DMS 273 treated with DMSO at 0.1 percent for 48 hours (cell line): ENCODE data around the gene NKAP.
"Not testable (repeated sequence)": the region's sequence is repeated elsewhere in the genome, so short reads cannot be mapped to it uniquely, and the experiment has no call there.

Experiments
- DNase-seq: peaks from one replicate; lab custom pipeline; 2025; lab: John Stamatoyannopoulos, UW

NKAP gene

GRCh38 chrX:119943185-119943988 is at the start of gene NKAP:
Gene NKAP, minus strand, starts transcription at chrX:119943751. Its CDS starts 146 bp downstream, at chrX:119943605.
- DNase-seq: peak; percentile 78

- DNase-seq: no peak
These were observed 47.6 kb upstream of the NKAP start for GRCh38 chrX:119991005-119991787.

- DNase-seq: no peak
These were observed 47.0 kb upstream of the NKAP start for GRCh38 chrX:119990556-119991004.

- no peak for DNase-seq
These were observed 46.5 kb upstream of the NKAP start for GRCh38 chrX:119989905-119990555.

GRCh38 chrX:119986203-119986602 is 42.7 kb upstream of the NKAP start:
- no peak for DNase-seq

GRCh38 chrX:119984652-119985051 is 41.1 kb upstream of the NKAP start:
- peak; percentile 43 for DNase-seq

- DNase-seq: no peak
These were observed 39.9 kb upstream of the NKAP start for GRCh38 chrX:119983494-119983893.

GRCh38 chrX:119982145-119982544 is 38.6 kb upstream of the NKAP start:
- DNase-seq: no peak

- no peak for DNase-seq
These were observed 37.9 kb upstream of the NKAP start for GRCh38 chrX:119981286-119982070.

- not testable (repeated sequence) for DNase-seq
These were observed 33.6 kb upstream of the NKAP start for GRCh38 chrX:119977172-119977571.

GRCh38 chrX:119971184-119971583 is 27.6 kb upstream of the NKAP start:
- no peak for DNase-seq

GRCh38 chrX:119970574-119970973 is 27.0 kb upstream of the NKAP start:
- no peak for DNase-seq

- DNase-seq: not testable (repeated sequence)
These were observed 23.3 kb upstream of the NKAP start for GRCh38 chrX:119966837-119967236.

GRCh38 chrX:119960625-119961024 is 17.1 kb upstream of the NKAP start:
- DNase-seq: no peak

GRCh38 chrX:119955807-119956570 is 12.4 kb upstream of the NKAP start:
- DNase-seq: not testable (repeated sequence)

- DNase-seq: no peak
These were observed 10.8 kb upstream of the NKAP start for GRCh38 chrX:119954374-119954773.

GRCh38 chrX:119948381-119948780 is 4.8 kb upstream of the NKAP start:
- DNase-seq: no peak

- no peak for DNase-seq
These were observed 1.9 kb upstream of the NKAP start for GRCh38 chrX:119945481-119945880.

- no peak for DNase-seq
These were observed 743 bp downstream of the NKAP start for GRCh38 chrX:119942831-119943184.

GRCh38 chrX:119942173-119942819 is 1.3 kb downstream of the NKAP start:
- DNase-seq: no peak

GRCh38 chrX:119941336-119941735 is 2.2 kb downstream of the NKAP start:
- DNase-seq: no peak
